ENCODE data around the gene NRXN3. TPM values are rescaled to one million over a fixed set of nuclear protein-coding genes. Genes with fewer than 3 reads are reported as not detected.
A peak's percentile ranks its signal among the peaks of the same experiment; 100 is the strongest.

NRXN3 gene
- total and polyA plus RNA-seq, 2 experiments from 2014 or later, result 0.08 to 0.11 TPM

- Histone ChIP-seq H3K27me3 (replicated peaks; ENCODE audit: insufficient read depth) (no peaks in the 10 kb centered on the region), H3K4me2 (ENCODE audit: unreplicated experiment) (no peak overlapping the region), H3K79me2 (ENCODE audit: insufficient read depth) (no peaks in the 10 kb centered on the region), H2AFZ (no peak overlapping the region), H3K4me3 (no peak overlapping the region), H3F3A (ENCODE audit: insufficient read depth) (no peaks in the 10 kb centered on the region), H3K36me3 (ENCODE audit: low read depth) (no peaks in the 10 kb centered on the region), H3K9me3 (ENCODE audit: low read depth) (no peaks in the 10 kb centered on the region), H3K27ac (no peak overlapping the region), H3K4me1 (ENCODE audit: insufficient read depth) (no peaks in the 10 kb centered on the region), H3K9ac (no peak overlapping the region), H3K9me2 (ENCODE audit: insufficient read depth) (no peaks in the 10 kb centered on the region), H4K20me1 (ENCODE audit: insufficient read depth) (no peaks in the 10 kb centered on the region)
- TF ChIP-seq EZH2phosphoT487 (IDR thresholded peaks at IDR 0.05; ENCODE audit: insufficient read depth, low read depth), result no peak
- no peak for TF ChIP-seq EZH2 (IDR thresholded peaks at IDR 0.05; ENCODE audit: insufficient read depth, poor library complexity, severe bottlenecking)
- DNase-seq, result no peak
- in situ Hi-C loops (cut with MboI), result no loop called here
- WGBS, 2 experiments (ENCODE audit: low coverage in 1 of 2, low lambda C conversion rate in 2 of 2, missing lambda C conversion rate in 2 of 2), result 2 to 12% methylated on average over 4 of the region's 4 CpGs
Observed at GRCh38 chr14:78136695-78137094, 33.5 kb upstream of the NRXN3 start.

DNA sequence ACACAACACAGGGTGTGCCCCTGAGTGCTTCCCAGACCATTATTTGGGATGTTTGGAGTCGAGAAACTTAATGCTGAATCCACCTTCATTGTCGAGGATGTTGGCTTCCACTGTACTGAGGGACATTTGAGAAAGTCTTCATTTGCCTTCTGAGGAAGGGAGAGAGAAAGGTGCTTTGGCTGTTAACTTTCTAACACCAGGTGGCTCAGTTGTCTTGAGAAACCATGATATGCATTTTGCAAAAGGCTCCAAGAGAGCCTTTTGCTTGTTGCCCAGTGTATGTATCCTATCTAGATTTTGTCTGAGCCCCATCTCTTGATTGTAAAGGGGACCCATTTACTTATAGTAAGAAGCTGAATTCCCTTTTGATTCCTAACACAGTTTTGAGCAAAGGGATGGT, 28.6 kb upstream of the NRXN3 start:
- H3K9ac ChIP-seq, result no peak overlapping the region
- no peaks in the 10 kb centered on the region for H3K79me2 ChIP-seq (ENCODE audit: insufficient read depth)
- DNase-seq, result no peak
- WGBS, 2 experiments (ENCODE audit: low coverage in 1 of 2, low lambda C conversion rate in 2 of 2, missing lambda C conversion rate in 2 of 2), result 8 to 9% methylated on average over 2 of the region's 2 CpGs
- in situ Hi-C loops (cut with MboI), result no loop called here
- H3F3A ChIP-seq (ENCODE audit: insufficient read depth), result no peaks in the 10 kb centered on the region
- no peaks in the 10 kb centered on the region for H3K4me1 ChIP-seq (ENCODE audit: insufficient read depth)
- H3K27me3 ChIP-seq (replicated peaks; ENCODE audit: insufficient read depth), result no peaks in the 10 kb centered on the region
- no peak overlapping the region for H3K27ac ChIP-seq
- no peak overlapping the region for H2AFZ ChIP-seq
- H3K4me3 ChIP-seq, result no peak overlapping the region
- H4K20me1 ChIP-seq (ENCODE audit: insufficient read depth), result no peaks in the 10 kb centered on the region
- H3K9me2 ChIP-seq (ENCODE audit: insufficient read depth), result no peaks in the 10 kb centered on the region
- H3K36me3 ChIP-seq (ENCODE audit: low read depth), result no peaks in the 10 kb centered on the region
- TF ChIP-seq EZH2phosphoT487 (IDR thresholded peaks at IDR 0.05; ENCODE audit: insufficient read depth, low read depth) (no peak), EZH2 (IDR thresholded peaks at IDR 0.05; ENCODE audit: insufficient read depth, poor library complexity, severe bottlenecking) (no peak)
- no peaks in the 10 kb centered on the region for H3K9me3 ChIP-seq (ENCODE audit: low read depth)
- H3K4me2 ChIP-seq (ENCODE audit: unreplicated experiment), result no peak overlapping the region

- in situ Hi-C loops (cut with MboI), result no loop called here
Observed at GRCh38 chr14:78142998-78143397, 27.2 kb upstream of the NRXN3 start.

GRCh38 chr14:78143489-78144145, 26.6 kb upstream of the NRXN3 start:
- no peak for TF ChIP-seq EZH2phosphoT487 (IDR thresholded peaks at IDR 0.05; ENCODE audit: insufficient read depth, low read depth)
- no peak for TF ChIP-seq EZH2 (IDR thresholded peaks at IDR 0.05; ENCODE audit: insufficient read depth, poor library complexity, severe bottlenecking)

More at GRCh38 chr14:78142998-78143397, 27.2 kb upstream of the NRXN3 start:
- no peaks in the 10 kb centered on the region for H3K36me3 ChIP-seq (ENCODE audit: low read depth)
- no peaks in the 10 kb centered on the region for H3K9me2 ChIP-seq (ENCODE audit: insufficient read depth)
- no peaks in the 10 kb centered on the region for H3K79me2 ChIP-seq (ENCODE audit: insufficient read depth)
- no peaks in the 10 kb centered on the region for H3F3A ChIP-seq (ENCODE audit: insufficient read depth)
- no peaks in the 10 kb centered on the region for H3K4me1 ChIP-seq (ENCODE audit: insufficient read depth)
- H2AFZ ChIP-seq, result no peak overlapping the region
- no peaks in the 10 kb centered on the region for H3K9me3 ChIP-seq (ENCODE audit: low read depth)
- H3K4me2 ChIP-seq (ENCODE audit: unreplicated experiment), result no peak overlapping the region
- no peak overlapping the region for H3K27ac ChIP-seq
- no peaks in the 10 kb centered on the region for H4K20me1 ChIP-seq (ENCODE audit: insufficient read depth)
- no peak for DNase-seq
- no peak overlapping the region for H3K9ac ChIP-seq
- WGBS, 2 experiments (ENCODE audit: low coverage in 1 of 2, low lambda C conversion rate in 2 of 2, missing lambda C conversion rate in 2 of 2), result 42 to 50% methylated on average over 5 of the region's 5 CpGs
- H3K27me3 ChIP-seq (replicated peaks; ENCODE audit: insufficient read depth), result no peaks in the 10 kb centered on the region
- TF ChIP-seq EZH2 (IDR thresholded peaks at IDR 0.05; ENCODE audit: insufficient read depth, poor library complexity, severe bottlenecking) (no peak), EZH2phosphoT487 (IDR thresholded peaks at IDR 0.05; ENCODE audit: insufficient read depth, low read depth) (no peak)
- H3K4me3 ChIP-seq, result no peak overlapping the region

More at GRCh38 chr14:78143489-78144145, 26.6 kb upstream of the NRXN3 start:
- no peak overlapping the region for H3K27ac ChIP-seq
- no peak overlapping the region for H2AFZ ChIP-seq
- H3K27me3 ChIP-seq (replicated peaks; ENCODE audit: insufficient read depth), result no peaks in the 10 kb centered on the region
- H3K79me2 ChIP-seq (ENCODE audit: insufficient read depth), result no peaks in the 10 kb centered on the region
- no peak overlapping the region for H3K9ac ChIP-seq
- in situ Hi-C loops (cut with MboI), result no loop called here
- H3K4me1 ChIP-seq (ENCODE audit: insufficient read depth), result no peaks in the 10 kb centered on the region
- DNase-seq, result peak; percentile 45
- WGBS, 2 experiments (ENCODE audit: low coverage in 1 of 2, low lambda C conversion rate in 2 of 2, missing lambda C conversion rate in 2 of 2), result 31 to 33% methylated on average over 7 of the region's 7 CpGs
- H4K20me1 ChIP-seq (ENCODE audit: insufficient read depth), result no peaks in the 10 kb centered on the region
- no peak overlapping the region for H3K4me3 ChIP-seq
- H3K36me3 ChIP-seq (ENCODE audit: low read depth), result no peaks in the 10 kb centered on the region
- H3K4me2 ChIP-seq (ENCODE audit: unreplicated experiment), result no peak overlapping the region
- no peaks in the 10 kb centered on the region for H3F3A ChIP-seq (ENCODE audit: insufficient read depth)
- H3K9me2 ChIP-seq (ENCODE audit: insufficient read depth), result no peaks in the 10 kb centered on the region
- no peaks in the 10 kb centered on the region for H3K9me3 ChIP-seq (ENCODE audit: low read depth)
